Superior temporal gyrus (tissue), 1 donor: ENCODE data around the gene LGALSL.
A peak's percentile ranks its signal among the peaks of the same experiment; 100 is the strongest.

Experiments used
- DNase-seq: peaks from one replicate; pipeline ENCODE4 v3.0.0-alpha.2; 2016; ENCODE audit errors: extremely low spot score

The LGALSL gene

DNA sequence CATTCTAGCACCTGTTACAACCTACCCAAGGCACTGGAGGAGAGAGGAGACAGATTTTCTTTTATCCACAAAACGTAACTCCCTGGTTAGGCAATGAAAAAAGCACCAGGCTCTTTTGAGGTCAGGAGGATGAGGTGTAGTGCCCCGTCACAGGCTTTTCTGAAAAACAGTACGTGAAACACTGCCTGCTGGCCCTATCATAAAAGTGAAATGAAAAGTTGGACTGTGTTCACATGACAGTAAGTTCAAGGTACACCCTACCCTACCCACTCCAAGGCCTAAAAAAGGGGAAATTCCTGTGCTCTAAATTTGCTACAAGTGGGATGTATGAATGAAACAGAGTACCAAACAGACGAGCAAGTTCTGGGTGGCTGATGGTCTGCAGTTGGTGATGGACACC lies 17.6 kb downstream of the LGALSL start:
- no peak for DNase-seq

DNA sequence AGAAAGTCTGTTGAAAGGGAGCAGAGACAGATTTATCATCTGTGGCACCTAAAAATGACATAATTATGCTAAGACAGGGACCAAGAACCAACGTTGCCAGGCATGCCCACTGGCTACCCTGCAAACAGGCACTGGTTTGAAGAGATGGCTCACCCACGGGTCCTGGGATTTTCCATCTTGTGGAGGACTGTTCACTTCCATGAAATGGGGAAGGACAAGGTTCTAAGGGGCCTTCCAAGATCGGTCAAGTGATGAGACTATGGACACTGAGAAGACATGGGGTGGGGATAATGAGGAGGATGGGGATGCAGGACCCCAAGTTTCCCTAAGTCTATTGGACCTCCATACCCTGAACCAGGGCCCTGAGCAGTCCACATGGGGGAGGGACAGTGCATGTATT lies 18.9 kb downstream of the LGALSL start:
- DNase-seq: no peak

DNA sequence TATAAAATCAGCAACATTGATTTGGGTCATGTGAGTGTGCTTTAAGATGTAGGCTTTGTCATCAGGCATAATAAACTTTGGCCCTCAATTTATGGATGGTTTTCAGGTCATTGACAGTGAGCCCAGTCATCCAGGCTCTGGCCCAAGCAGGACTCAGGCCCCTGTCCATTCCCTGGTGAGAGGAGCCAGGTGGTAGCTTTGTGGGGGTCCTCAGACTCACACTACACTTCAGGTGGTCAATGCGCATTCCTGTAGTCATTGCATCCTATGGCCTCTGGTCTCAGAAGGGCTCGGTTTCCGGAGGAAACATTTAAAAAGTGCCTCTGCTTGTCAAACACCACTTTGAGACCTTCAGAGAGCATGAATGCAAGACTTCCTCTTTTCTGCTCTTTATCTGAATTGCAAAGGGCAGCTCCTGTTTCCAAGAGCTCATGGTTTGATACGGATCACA lies 20.2 kb downstream of the LGALSL start:
- no peak for DNase-seq

DNA sequence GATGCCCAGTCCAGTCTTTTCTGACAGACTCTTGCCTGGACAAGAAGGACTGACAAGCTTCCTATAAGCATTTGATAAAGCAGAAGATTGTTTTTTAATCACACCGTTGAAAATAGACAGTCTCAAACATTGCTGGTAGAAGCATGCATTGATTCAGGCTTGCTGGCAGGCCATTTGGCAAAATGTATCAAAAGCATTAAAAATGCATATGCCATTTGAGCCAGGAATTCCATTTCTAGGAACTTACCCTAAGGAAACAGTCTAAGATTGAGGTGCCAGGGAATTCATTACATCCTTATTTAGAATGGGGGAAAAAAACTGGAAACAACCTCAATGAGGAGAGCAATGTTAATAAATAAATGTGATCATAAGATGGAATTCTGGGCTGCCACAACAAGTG lies 20.7 kb downstream of the LGALSL start:
- DNase-seq: no peak

DNA sequence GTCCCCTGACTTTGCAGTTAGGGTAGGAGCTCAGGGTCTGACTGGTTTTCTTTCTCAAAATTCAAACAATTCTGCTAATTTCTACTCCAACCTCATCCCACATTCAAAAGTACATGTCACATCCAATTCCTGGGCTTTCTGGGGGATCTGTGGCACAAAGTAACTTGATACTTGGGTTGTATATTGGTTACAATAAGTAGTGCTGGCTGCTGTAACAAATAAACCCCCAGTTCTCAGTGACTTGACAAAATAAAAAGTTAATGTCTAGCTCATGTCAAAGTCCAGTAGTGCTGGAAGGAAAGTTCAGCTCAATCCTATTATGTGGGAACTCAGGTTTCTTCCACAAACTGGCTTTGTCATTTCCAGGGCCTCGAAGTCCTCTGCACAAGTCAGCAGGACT lies 23.1 kb downstream of the LGALSL start:
- no peak for DNase-seq

DNA sequence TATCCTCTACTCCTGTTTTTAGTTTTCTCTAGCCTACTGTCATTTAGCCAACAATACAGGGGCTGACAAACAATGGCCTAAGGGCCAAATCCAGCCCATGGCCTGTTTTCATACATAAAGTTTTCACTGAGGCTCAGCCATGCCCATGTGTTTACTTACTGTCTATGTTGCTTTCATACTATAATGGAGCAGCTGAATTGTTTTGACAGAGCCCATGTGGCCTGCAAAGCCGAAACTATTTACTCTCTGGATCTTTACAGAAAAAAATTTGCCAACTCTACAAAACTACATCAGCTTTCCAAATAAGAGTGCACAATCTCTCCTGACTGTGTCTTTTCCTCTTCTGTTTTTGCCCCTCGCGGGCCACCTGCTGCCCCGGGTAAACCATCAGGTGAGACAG lies 24.0 kb downstream of the LGALSL start:
- no peak for DNase-seq

DNA sequence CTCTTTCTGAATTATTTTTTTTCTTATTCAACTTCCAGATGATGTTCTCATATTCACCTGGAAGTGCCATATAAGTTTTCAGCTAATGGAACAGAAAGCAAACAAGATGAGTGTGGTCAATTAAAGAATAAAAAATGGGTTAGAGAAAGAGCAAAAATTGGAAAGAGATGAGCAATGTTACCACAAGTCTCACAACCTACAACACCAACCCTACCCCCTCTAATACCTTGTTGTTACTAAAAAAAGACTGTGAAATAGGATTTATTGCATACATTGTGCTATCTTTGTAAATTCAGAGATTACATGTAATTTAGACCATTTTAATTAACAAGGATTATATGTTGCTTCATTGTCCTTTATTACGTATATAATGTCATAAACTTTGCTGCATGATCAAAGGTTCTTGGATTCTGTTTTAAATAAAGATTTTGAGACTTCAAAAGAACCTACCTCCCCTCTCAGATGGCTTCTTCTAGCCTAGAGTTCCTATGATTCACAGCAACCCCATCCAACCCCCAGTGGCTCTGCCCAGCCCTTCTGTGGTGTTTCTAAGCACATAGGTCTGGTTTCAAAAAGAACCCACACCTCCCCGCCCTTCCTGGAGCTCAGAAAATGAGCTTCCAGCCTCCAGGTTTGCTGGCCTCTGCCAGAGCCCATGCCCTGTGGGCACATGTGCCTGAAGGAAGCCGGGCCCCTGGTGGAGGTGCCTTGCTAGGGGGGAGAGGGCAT lies 24.7 kb downstream of the LGALSL start:
- DNase-seq: no peak

DNA sequence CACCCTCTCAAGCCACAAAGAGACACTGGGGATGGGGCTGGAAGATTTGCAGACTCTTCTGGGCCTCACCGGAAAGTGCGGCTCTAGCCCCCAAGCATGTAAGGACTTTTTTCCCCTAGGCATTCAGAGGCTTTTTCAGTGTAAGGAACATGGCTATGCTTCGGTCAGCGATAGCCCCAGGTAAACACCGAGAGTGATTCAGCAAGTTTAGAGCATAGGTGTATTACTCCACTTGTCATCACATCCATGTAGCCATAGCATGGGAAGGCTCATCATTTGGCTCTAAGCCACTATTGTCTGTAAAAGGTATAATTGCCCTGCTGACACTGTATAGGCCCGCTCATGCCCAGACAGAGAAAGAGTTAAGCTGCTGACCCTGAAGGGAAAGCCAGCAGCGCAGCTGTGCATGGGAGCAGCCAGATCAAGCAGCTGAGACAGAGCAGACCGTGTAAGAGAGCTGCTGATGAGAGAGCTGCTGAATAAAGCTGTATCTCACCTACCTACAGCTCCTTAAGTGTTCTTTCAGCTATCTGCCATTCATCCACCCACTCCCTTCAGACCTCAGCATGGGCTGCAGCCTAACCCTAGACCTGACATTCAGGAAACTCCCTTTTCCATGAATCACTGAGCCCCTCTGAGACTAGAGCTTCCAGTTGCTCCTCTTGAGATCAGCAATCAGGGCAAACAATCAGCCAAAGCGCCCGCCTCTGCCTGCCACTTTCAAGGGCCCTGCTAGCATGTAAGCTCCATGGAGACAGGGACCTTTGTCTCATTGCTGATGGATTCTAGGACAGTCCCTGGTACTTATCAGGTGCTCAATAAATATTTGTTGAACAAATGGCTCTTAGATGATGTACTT lies 25.5 kb downstream of the LGALSL start:
- no peak for DNase-seq

DNA sequence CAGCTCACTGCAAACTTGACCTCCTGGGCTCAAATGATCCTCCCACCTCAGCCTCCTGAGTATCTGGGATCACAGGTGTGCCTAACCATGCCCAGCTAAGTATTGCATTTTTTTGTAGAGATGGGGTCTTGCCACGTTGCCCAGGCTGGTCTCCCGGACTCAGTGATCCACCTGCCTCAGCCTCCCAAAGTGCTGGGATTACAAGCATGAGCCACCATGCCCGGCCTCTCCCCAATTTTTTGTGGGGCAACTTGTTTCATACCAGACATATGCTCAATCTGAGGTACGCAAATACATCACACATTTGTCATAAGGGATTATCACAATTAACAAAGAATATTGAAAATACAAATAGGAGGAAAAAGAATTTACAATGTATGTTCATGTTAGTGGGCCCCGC lies 27.7 kb downstream of the LGALSL start:
- no peak for DNase-seq

DNA sequence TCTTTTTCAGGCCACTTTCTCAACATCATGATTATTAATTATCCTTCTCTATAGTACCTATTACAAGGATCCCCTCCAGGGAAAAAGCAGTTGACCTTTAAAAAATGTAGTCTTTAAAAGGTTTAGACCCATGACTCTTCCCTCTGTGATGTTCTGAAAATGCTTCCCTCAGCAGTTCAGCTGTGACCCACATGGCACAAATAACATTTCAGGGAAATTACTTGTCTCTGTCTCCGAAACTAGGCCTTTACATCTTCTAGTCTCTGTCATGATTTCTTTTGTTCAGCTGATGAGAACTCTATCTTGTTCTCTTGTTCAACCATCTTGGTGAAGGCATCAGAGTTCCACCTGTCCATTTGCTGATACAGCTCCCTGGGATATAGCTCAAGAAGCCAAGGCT lies 28.3 kb downstream of the LGALSL start:
- DNase-seq: no peak

DNA sequence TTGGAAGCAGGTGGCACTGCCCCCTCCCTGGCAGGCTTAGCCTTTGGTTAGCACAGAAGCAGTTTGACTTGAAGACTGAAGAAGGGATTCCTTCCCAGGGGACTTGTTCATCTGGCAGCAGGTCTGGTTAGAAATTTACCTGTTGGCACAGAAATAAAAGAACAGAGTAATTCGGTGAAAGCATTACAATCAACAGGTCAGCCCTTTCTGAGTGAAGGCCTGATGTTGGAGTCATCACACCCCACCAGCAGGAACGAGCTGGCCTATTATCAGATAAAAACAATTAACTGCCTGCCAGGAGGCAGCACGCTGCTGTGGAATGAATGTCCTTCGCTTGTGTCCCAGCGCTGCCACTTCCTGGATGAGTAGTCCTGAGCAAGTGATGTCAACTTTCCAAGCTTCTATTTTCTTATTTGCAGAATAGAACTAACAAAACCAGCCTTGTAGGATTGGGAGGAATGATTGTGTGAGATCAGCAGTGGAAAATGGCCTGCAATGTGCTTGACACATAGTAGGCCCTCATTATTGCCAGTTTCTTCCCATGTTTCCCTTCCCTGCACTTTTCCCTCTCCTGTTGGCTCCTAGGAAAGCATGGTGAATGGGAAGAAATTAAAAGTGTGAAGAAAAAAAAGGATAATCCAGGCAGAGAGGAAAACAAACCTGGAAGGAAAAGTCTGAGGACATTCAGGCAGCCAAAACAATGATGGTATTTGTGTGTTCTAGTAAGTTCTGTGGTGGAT lies 29.0 kb downstream of the LGALSL start:
- no peak for DNase-seq

DNA sequence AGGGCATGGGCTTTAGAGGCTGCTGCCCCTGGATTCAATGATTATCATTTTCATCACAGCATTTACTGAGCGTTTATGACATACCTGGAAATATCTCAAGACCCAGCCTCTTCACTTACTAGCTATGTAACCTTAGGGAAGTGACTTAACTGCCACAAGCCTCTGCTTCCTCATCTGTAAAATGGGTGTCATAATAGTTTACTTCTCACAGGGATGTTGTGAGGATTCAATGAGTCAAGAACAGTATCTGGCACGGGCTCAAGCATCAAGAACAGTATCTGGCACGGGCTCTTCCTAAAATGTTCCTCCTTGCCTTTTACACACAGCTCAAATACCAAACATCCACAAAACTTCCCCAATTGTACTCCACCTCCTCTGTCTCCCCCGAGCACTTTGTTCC lies 31.4 kb downstream of the LGALSL start:
- DNase-seq: no peak

DNA sequence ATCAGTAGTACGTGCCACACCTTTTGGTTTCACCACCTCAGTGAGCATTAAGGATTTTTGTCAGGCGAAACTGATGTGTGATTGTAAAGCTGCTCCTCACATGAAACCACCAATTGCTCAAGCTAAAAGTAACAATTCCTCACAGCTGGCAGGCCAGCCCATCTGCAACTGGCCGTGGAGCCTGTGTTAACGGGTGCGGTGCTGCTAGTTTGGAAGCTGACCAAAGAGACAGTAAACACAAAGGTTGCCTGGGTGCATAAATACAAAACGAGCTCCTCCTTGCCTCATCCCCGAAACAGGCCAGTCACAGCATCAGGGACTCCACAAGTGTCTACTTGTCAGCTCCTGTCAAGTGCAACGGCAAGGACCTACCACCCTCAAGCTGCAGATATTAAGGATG lies 32.0 kb downstream of the LGALSL start:
- DNase-seq: no peak

DNA sequence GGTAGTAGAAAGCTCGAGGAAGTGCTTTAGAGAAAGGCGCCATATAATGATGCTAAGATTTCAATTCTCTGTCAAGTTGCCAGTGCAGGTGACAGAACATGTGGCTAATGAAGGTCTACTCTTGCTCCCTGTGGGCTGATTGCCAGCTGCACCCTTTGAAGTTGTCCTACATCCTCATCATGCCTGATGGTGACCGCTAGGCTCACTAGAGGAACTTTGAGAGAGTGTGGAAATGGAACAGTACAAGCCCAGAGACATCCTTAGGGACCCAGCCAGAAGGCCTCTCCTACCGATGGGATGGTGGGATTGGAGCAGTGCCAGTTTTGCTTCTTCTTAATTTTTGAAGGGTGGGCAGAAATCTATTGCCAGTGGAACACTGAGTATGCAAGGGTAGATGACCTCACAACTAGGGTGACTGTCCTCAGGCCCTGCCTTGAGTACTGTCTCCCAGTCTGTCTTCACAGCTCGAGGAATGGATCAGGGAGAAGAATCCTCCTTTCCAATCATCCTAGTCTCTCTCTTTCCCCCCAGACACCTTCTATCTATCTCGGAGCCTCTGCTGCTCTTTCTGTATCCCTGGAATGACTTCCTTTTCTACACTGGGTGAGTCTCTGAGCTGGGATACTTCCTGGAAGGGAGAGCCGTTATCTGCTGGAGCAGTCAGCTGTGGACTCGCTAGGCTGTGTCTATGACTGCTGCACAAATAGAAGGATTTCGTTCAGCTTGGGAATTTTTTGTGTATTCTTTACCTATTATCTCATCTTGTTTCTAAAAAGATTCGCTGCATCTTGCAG lies 33.5 kb downstream of the LGALSL start:
- no peak for DNase-seq

DNA sequence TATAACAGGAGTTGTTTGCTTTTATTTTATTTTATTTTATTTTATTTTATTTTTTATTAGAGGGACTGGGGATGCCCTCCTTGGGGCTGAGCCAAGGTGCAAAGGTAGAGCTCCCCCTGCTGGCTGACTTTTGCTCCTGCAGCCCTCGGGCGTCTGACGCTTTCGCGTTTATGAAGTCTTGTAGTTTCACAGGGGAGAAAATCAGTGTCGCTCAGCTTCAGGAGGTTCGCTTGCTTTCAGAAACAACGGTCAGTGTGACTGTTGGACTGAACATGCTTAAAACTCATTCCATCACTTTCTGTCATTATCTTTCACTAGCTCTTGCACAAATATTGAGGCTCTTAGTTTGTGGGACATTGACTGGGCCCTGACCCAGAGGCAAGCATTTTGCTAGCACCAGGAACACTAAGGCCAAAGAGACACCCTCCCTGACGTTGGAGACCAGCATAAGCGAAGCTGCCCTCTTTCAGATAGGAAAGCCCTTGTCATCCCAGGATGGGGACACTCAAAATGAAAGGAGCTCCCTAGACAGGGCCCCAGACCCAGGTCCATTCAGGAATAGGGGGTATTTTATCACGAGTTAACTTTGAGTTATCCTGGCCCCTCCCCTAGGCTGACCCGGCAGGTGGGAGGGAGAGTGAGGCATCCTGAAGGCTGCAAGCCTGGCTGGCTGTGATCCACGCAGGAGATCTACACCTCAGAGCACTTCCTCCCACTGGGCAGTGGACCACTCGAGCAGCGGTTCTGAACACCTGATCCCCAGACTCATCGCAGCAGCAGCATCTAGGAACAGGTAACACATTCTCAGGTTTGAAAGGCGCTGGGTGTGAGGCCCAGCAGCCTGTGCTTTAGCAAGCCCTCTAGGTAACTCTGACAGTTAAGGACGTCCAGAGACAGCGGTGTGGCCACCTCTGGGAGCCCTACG lies 34.4 kb downstream of the LGALSL start:
- DNase-seq: peak; percentile 83

DNA sequence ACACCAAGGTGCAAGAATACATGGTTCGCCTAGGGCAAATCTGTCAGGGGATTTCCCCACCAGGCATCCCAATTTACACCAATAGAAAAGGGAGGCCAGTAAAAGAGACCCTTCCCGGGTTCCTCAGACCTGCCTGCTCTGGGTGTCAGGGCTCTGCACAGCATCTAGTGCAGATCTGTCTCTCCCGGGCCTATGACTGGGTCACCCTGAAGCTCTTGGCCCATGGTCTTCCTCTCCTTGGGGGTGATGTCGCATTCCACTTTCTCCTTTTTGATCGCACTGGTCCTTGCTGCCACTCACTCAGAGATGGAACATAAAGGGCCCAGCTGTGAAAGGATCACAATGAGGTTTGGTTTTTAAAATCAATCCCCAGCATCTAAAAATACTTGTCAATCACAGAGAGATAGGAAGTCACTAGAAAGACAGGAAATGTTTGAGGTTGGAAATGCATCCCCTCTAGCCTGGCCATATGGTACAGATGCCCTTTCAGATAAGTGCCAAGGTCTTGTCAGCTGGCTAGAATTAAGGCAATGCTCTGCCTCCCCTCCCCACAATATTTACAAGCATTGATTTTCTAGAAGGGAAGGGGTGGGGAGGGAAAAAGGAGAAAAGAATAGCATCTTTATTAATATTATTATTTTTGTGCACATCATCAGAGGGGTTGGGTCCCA lies 35.3 kb downstream of the LGALSL start:
- no peak for DNase-seq

DNA sequence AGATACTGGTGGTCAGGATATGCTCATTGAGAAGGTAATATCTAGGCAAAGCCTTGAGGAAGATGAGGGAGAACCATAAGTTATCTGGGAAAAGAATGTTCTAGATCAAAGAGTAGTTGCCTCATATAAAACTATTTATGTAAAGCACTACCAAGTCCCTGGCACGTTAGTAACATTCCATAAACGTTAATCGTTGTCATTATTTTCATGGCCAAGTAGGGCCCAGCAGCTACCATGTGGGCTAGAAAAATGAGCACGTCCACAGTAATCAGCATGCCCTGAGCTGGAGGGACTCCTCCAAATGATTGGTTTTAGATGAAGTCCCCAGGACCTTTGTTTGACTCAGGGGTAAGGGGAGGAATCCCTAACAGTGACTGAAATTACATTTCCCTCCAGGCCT lies 37.5 kb downstream of the LGALSL start:
- no peak for DNase-seq

DNA sequence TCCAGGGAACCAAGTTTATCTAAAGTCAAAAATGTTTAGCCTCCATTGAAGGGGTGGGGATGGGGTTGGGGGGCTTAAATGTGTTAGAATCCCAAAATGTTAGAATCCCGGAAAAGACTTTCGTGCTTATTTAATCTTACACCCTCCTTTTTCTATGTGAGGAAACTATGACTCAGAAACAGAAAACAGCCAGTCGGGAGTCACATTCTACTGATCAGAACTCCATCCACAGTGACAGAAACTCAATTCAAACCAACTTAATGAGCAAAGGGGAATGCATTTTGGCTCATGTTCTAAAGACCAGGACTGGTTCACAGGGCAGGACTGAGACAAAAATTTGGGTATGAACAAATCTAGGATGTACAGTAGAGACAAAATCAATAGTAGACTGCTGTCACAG lies 38.3 kb downstream of the LGALSL start:
- no peak for DNase-seq

DNA sequence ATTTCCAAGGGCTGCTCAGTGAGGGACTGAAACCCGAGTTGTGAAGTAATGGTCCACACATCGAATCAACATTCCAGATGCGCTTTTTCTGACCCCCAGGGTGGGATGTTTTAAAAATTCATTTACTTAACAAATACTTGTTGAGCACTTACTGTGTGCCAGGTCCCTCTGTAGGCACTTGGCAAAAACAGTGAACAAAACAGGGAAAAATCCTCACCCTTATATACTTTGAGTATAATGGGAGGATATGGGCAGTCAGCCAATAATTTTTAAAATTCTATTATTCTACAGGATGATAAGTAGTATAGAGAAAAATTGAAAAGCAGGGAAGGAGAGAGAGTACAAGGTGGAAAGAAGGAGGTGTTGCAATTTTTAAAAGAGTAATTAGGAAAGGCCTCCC lies 38.9 kb downstream of the LGALSL start:
- no peak for DNase-seq

DNA sequence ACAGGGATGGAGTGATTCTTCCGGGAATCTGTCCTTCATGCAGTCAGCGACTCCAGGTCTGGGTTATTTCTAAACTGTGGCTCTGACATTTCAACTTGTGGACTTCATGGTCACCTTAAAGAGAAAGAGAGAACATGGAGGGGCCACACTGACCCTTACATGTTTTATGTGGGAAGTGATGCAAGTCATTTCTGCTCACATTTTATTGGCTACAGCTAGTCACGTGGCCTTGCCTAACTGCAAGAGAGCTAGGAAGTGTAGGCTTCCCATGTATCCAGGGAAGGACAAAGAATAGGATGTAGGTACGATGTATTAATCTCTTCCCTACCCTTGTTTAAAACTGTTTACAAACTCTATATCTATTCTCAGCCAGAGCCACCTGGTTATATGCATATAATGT lies 39.8 kb downstream of the LGALSL start:
- no peak for DNase-seq
